Measurements from ENCODE around the gene RAB40B. TPM values are rescaled to one million over a fixed set of nuclear protein-coding genes. Genes with fewer than 3 reads are reported as not detected.

The RAB40B gene
- total and polyA plus RNA-seq, 2 of the 13 experiments (the other 11 are each of a cell fraction or from before 2014, with no cell fraction given) = 6.2 to 6.5 TPM

- peak in 1 of 2 experiments; percentile 55; a peak in 2 of 4 replicates for TF ChIP-seq KLF16 (CRISPR knock-in tag; IDR thresholded peaks at IDR 0.05)
- TF ChIP-seq HES4 (CRISPR knock-in tag; IDR thresholded peaks at IDR 0.05; ENCODE audit: borderline replicate concordance) = peak; percentile 92
- 0 out of 2 replicates have a peak, but pooled peaks have one; percentile 27 for TF ChIP-seq SMAD3 (CRISPR knock-in tag; IDR thresholded peaks at IDR 0.05)
- TF ChIP-seq NFAT5 (CRISPR knock-in tag; IDR thresholded peaks at IDR 0.05) = peak; percentile 92
- no peak for TF ChIP-seq ZNF44 (CRISPR knock-in tag; IDR thresholded peaks at IDR 0.05)
- TF ChIP-seq ZNF850 (CRISPR knock-in tag; conservative IDR thresholded peaks at IDR 0.05) = no peak
- no peak for TF ChIP-seq MLLT10 (CRISPR knock-in tag; IDR thresholded peaks at IDR 0.05)
- peak; percentile 73 for TF ChIP-seq ZNF296 (CRISPR knock-in tag; conservative IDR thresholded peaks at IDR 0.05)
- TF ChIP-seq ZNF891 (CRISPR knock-in tag; IDR thresholded peaks at IDR 0.05) = peak; percentile 90; the same call in 1 of the 2 replicates
- no peak for TF ChIP-seq GLMP (CRISPR knock-in tag; IDR thresholded peaks at IDR 0.05; ENCODE audit: borderline replicate concordance)
- TF ChIP-seq PREB (CRISPR knock-in tag; IDR thresholded peaks at IDR 0.05) = peak; percentile 85; the same call in 1 of the 2 replicates
- TF ChIP-seq SP140L (CRISPR knock-in tag; IDR thresholded peaks at IDR 0.05; ENCODE audit: borderline replicate concordance) = no peak
- peak; percentile 56; the same call in 1 of the 2 replicates for TF ChIP-seq ZNF772 (CRISPR knock-in tag; IDR thresholded peaks at IDR 0.05)
- 0 out of 2 replicates have a peak, but pooled peaks have one; percentile 20 for TF ChIP-seq ZNF441 (CRISPR knock-in tag; IDR thresholded peaks at IDR 0.05; ENCODE audit: borderline replicate concordance)
- TF ChIP-seq ZSCAN9 (CRISPR knock-in tag; IDR thresholded peaks at IDR 0.05; ENCODE audit: borderline replicate concordance) = peak; percentile 30; the same call in 1 of the 2 replicates
- no peak for TF ChIP-seq TCF7L2 (IDR thresholded peaks at IDR 0.05; ENCODE audit: low read depth, low read length)
- TF ChIP-seq ZBTB1 (CRISPR knock-in tag; IDR thresholded peaks at IDR 0.05; ENCODE audit: borderline replicate concordance) = no peak
- TF ChIP-seq U2AF2 (IDR thresholded peaks at IDR 0.05; ENCODE audit: low read depth, low read length) = no peak
- peak; percentile 94 for TF ChIP-seq ZNF431 (CRISPR knock-in tag; IDR thresholded peaks at IDR 0.05; ENCODE audit: borderline replicate concordance, low read depth)
- no peak for TF ChIP-seq CEBPB (IDR thresholded peaks at IDR 0.05; ENCODE audit: borderline replicate concordance, low read depth, low read length)
- no peak for TF ChIP-seq SNAI1 (CRISPR knock-in tag; IDR thresholded peaks at IDR 0.05; ENCODE audit: borderline replicate concordance)
- TF ChIP-seq BRCA1 (CRISPR knock-in tag; IDR thresholded peaks at IDR 0.05) = no peak
- TF ChIP-seq ERF (CRISPR knock-in tag; IDR thresholded peaks at IDR 0.05) = peak; percentile 80
- TF ChIP-seq PCBP1 (IDR thresholded peaks at IDR 0.05; ENCODE audit: borderline replicate concordance, low read depth, low read length) = no peak; the same call in none of the 2 replicates
Observed at GRCh38 chr17:82648165-82648668, 50.3 kb downstream of the RAB40B start, which contains the start of gene WDR45B (continued).
